Heart left ventricle (tissue), 13 donors: Measurements from ENCODE around the gene RAB44.

Experiments
- POLR2A ChIP-seq, 2 donors: fragments of 450-650 bp; IDR thresholded peaks; one replicate each; pipeline ENCODE4 v1.6.1; 2017; ENCODE audit warnings: antibody characterized with exemption in 2 of 2, mild to moderate bottlenecking in 2 of 2, moderate library complexity in 2 of 2
- TF ChIP-seq, protein P1 (sequence below), 12 donors: fragments of 200-600 bp; sonication (generic) in 4 of 12; IDR thresholded peaks; one replicate each; pipeline versions ENCODE4 v1.5.0 to v1.8.0; 2018 to 2022; ENCODE audit warnings: antibody characterized with exemption in 12 of 12, mild to moderate bottlenecking in 5 of 12
- donor health status: ischemic (EF 13 %, LVEDD 7.1; RV severe dilation, severe dysfunction).
- donor health status: DM: no; HTN: yes; CAD: no.
- donor health status: DM: no; HTN: no; CAD: no.
- donor health status: ischemic (EF 25% LVEDD 6.9; RV normal size, moderate dysfunction).
- donor health status: ischemic (EF 25% LVEDD 5.7; RV mildly dilated, moderate dysfunction).
- donor health status: ischemic (EF 35%, LVEDD 5.7; RV mildly dilated, moderate dysfunction).
- donor health status: nonischemic (EF 11% LVEDD 7.7; RV severe dilation, severe dysfunction).
- donor health status: DM: yes; HTN: yes; CAD: no.
- donor health status: PGD.
- donor health status: ischemic (EF 29% LVEDD 5.4; RV normal size, mild dysfunction).
- donor health status: nonischemic (EF 23%, LVEDD 6.1; RV moderate dilation, normal function).

DNA sequence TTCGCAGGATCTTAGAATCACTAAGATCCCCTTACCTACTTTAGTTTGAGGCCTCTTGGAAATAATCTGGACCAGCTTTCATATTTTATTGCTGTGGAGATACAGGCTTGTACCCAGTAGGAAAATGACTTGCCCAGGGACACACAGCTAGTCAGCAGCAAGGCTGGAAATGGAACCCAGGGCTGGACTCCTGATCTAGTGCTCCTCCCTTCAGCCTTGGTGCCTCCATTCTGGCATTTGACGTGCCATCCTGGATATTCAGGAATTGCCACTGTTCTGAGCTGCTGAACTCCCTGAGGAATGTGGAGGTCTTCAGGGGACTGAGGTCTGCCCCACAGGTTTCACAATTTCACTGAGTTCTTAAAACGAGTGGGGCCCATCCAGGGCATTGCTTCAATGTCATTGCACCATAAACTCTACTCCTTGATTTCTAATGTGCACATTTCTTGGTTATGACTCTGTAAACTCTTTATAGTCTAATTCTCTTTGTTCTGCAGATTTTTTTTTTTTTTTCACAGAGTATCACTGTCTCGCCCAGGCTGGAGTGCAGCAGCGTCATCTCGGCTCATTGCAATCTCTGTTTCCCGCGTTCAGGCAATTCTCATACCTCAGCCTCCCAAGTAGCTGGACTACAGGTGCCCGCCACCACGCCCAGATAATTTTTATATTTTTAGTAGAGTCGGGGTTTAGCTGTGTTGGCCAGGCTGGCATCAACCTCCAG is 45.8 kb upstream of the RAB44 start:
- TF ChIP-seq, protein P1, sequence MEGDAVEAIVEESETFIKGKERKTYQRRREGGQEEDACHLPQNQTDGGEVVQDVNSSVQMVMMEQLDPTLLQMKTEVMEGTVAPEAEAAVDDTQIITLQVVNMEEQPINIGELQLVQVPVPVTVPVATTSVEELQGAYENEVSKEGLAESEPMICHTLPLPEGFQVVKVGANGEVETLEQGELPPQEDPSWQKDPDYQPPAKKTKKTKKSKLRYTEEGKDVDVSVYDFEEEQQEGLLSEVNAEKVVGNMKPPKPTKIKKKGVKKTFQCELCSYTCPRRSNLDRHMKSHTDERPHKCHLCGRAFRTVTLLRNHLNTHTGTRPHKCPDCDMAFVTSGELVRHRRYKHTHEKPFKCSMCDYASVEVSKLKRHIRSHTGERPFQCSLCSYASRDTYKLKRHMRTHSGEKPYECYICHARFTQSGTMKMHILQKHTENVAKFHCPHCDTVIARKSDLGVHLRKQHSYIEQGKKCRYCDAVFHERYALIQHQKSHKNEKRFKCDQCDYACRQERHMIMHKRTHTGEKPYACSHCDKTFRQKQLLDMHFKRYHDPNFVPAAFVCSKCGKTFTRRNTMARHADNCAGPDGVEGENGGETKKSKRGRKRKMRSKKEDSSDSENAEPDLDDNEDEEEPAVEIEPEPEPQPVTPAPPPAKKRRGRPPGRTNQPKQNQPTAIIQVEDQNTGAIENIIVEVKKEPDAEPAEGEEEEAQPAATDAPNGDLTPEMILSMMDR (IDR thresholded peaks at IDR 0.05): no peak
- no peak for TF ChIP-seq POLR2A (IDR thresholded peaks at IDR 0.05)
